GM10248 (cell line): ENCODE data around the gene SEC24C.
"Not testable (repeated sequence)": the region's sequence is repeated elsewhere in the genome, so short reads cannot be mapped to it uniquely, and the experiment has no call there.

Source experiments
- CTCF ChIA-PET: fragments of 300-600 bp; sonication (Branson Sonifier 250); formaldehyde crosslinking; extraction: SDS; loops from one replicate; lab custom pipeline; 2021; ENCODE audit warnings: antibody characterized with exemption; lab: Yijun Ruan, JAX
- POLR2A ChIA-PET: fragments of 350-650 bp; sonication (Branson Sonifier 250); formaldehyde crosslinking; extraction: SDS; loops from one replicate; lab custom pipeline; 2020; ENCODE audit warnings: antibody characterized with exemption; lab: Yijun Ruan, JAX
- DNase-seq: peaks from one replicate; pipeline ENCODE4 v3.0.0; 2012; ENCODE audit errors: extremely low spot score
- TF ChIP-seq, protein P1 (sequence below): IDR thresholded peaks from 2 replicates; pipeline ENCODE4 v1.5.1; 2012; ENCODE audit warnings: mild to moderate bottlenecking, low read depth; ENCODE audit errors: extremely low read depth, missing control alignments, control extremely low read depth

Gene SEC24C

DNA sequence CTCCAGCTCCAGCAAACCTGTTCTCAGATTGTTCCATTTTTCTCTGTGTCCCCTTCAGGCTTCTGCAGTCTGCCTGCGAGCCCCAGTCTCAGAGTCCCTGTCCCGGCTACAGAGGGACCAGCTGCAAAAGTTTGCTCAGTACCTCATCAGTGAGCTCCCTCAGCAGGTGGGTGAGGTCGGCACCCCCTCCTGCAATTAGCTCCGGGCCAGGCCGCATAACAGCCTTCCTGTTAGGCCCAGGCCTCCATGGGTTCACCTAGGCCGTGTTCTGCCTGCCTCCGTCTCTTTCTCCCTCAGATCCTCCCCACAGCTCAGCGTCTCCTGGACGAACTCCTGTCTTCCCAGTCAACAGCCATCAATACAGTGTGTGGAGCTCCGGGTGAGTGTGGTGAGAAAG is 45.5 kb downstream of the SEC24C start:
- ChIA-PET CTCF (interaction anchor here (1.0 kb wide), 1 partner anchor 21 kb away, joined by 3 read pairs; no protein-coding TSS in a partner anchor), POLR2A (interaction anchor here (0.5 to 0.7 kb wide), 2 partner anchors 11 to 694 kb away, joined by 3 read pairs; no protein-coding TSS in a partner anchor)
- DNase-seq: no peak
- TF ChIP-seq, protein P1, sequence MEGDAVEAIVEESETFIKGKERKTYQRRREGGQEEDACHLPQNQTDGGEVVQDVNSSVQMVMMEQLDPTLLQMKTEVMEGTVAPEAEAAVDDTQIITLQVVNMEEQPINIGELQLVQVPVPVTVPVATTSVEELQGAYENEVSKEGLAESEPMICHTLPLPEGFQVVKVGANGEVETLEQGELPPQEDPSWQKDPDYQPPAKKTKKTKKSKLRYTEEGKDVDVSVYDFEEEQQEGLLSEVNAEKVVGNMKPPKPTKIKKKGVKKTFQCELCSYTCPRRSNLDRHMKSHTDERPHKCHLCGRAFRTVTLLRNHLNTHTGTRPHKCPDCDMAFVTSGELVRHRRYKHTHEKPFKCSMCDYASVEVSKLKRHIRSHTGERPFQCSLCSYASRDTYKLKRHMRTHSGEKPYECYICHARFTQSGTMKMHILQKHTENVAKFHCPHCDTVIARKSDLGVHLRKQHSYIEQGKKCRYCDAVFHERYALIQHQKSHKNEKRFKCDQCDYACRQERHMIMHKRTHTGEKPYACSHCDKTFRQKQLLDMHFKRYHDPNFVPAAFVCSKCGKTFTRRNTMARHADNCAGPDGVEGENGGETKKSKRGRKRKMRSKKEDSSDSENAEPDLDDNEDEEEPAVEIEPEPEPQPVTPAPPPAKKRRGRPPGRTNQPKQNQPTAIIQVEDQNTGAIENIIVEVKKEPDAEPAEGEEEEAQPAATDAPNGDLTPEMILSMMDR: no peak

DNA sequence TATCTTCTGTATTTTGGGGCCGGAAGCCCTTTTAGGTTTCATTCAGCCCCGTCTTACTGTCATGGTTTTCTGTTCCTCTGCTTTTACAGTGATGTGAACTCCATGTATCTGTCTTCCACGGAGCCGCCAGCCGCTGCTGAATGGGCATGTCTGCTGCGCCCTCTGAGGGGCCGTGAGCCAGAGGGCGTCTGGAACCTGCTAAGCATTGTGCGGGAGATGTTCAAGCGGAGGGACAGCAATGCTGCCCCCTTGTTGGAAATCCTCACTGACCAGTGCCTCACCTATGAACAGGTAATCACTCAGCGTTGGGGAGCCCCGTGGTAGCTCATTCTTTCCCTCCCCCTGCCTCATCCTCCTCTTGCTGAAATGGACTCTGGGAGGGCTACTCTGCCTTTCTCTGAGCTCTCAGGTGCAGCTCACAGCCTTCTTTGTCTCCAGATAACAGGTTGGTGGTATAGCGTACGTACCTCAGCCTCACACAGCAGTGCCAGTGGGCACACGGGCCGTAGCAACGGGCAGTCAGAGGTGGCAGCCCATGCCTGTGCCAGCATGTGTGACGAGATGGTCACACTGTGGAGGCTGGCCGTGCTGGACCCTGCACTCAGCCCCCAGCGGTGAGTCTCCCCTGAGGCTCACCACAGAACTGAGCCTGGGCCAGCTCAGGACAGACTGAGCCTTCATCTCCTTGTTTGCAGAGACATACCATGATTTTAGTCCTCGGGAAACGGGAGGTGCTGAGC is 46.9 kb downstream of the SEC24C start:
- ChIA-PET POLR2A (no interaction called here), CTCF (no interaction called here)
- DNase-seq: no peak
- TF ChIP-seq, protein P1: no peak

DNA sequence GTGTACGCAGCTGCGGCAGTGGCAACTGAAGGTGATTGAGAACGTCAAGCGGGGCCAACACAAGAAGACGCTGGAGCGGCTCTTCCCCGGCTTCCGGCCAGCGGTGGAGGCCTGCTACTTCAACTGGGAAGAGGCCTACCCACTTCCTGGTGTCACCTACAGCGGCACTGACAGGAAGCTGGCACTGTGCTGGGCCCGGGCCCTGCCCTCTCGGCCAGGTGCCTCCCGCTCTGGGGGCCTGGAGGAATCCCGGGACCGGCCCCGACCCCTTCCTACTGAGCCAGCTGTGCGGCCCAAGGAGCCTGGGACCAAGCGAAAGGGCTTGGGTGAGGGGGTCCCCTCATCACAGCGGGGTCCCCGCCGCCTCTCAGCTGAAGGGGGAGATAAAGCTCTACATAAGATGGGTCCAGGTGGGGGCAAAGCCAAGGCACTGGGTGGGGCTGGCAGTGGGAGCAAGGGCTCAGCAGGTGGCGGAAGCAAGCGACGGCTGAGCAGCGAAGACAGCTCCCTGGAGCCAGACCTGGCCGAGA is 47.8 kb downstream of the SEC24C start:
- ChIA-PET CTCF (interaction anchor here (3.6 kb wide), 1 partner anchor 18 kb away, joined by 13 read pairs; no protein-coding TSS in a partner anchor), POLR2A (no interaction called here)
- DNase-seq: no peak
- TF ChIP-seq, protein P1: no peak

DNA sequence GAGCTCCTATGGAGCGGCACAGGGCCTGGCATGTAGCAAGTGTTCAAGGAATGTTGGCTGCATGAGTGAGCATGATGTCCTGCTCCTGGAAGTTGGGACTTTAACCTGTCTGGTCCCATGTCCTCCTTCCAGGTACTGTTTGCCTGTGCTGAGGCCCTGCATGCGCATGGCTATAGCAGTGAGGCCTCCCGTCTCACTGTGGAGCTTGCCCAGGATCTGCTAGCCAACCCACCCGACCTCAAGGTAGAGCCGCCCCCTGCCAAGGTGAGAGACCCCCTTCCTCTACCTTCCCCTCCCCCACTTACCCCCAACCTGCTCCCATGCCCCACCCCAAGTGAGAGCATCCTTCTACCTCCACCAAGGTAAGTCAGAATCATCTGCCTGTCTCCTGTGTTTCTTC is 49.3 kb downstream of the SEC24C start:
- POLR2A ChIA-PET: interaction anchor here (1.1 kb wide), 1 partner anchor 14 kb away, joined by 3 read pairs; no protein-coding TSS in a partner anchor
- TF ChIP-seq, protein P1: no peak
- CTCF ChIA-PET: interaction anchor here (1.4 to 3.6 kb wide), 4 partner anchors 12 to 56 kb away, joined by 4 to 13 read pairs (median 4); partner anchors contain the start of gene CHCHD1
- no peak for DNase-seq

DNA sequence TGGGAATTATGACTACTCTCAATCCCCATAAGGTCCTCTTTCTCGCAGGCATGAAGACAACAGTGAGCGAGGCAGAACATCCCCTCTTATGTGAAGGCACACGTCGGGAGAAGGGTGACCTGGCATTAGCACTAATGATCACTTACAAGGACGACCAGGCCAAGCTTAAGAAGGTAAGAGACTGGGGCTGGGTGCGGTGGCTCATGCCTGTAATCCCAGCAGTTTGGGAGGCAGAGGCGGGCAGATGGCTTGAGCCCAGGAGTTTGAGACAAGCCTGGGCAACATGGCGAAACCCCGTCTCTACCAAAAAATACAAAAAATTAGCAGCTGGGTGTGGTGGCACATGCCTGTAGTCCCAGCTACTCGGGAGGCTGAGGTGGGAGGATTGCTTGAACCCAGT is 51.3 kb downstream of the SEC24C start:
- ChIA-PET CTCF (interaction anchor here (1.5 to 2.3 kb wide), 2 partner anchors 10 to 37 kb away, joined by 3 to 7 read pairs; partner anchors contain the start of gene ZSWIM8), POLR2A (interaction anchor here (0.7 kb wide), 2 partner anchors 15 to 240 kb away, joined by 6 read pairs; no protein-coding TSS in a partner anchor)
- not testable (repeated sequence) for DNase-seq

DNA sequence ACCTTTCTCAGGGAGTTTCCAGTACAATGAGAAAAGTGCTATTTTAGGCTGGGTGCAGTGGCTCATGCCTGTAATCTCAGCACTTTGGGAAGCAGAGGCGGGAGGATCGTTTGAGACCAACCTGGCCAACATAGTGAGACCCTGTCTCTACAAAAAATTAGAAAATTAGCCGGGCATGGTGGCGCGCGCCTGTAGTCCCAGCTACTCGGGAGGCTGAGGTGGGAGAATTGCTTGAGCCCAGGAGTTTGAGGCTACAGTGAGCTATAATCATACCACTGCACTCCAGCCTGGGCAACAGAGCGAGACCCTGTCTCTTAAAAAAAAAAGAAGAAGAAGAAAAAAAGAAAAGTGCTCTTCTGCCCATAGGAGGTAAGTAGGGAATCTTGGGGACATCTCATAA is 51.9 kb downstream of the SEC24C start:
- DNase-seq: not testable (repeated sequence)
- ChIA-PET POLR2A (interaction anchor here (0.7 kb wide), 1 partner anchor 241 kb away, joined by 6 read pairs; no protein-coding TSS in a partner anchor), CTCF (interaction anchor here (0.6 to 2.3 kb wide), 3 partner anchors 10 to 37 kb away, joined by 3 to 7 read pairs (median 3); partner anchors contain the start of gene ZSWIM8)

DNA sequence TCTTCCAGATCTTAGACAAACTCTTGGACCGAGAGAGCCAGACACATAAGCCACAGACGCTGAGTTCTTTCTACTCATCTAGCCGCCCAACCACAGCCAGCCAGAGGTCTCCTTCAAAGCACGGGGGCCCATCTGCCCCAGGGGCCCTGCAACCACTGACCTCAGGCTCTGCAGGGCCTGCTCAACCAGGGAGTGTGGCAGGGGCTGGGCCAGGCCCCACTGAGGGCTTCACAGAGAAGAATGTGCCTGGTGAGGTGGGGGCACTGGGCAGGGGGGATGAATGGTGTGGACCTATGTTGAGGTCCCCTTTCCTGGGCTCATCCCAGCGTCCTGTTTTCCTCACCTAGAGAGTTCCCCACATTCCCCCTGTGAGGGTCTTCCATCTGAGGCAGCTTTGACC is 52.6 kb downstream of the SEC24C start:
- TF ChIP-seq, protein P1: no peak
- ChIA-PET CTCF (interaction anchor here (0.6 to 2.3 kb wide), 3 partner anchors 11 to 38 kb away, joined by 3 to 7 read pairs (median 3); partner anchors contain the start of gene ZSWIM8), POLR2A (no interaction called here)
- no peak for DNase-seq
